Mucosa of rectum (tissue), 2 donors: ENCODE data around the gene PRICKLE2.

ENCODE experiments used
- H3K27ac ChIP-seq, 2 donors: one replicate each; pipeline ENCODE4 v1.7.0; 2013; ENCODE audit warnings: inconsistent platforms in 2 of 2, low read depth in 2 of 2, low read length in 2 of 2
- H3K27me3 ChIP-seq, 2 donors: one replicate each; pipeline ENCODE4 v1.7.0; 2013; ENCODE audit warnings: low read length in 2 of 2; ENCODE audit not compliant: control insufficient read depth in 2 of 2, insufficient read depth in 2 of 2
- H3K36me3 ChIP-seq, 2 donors: one replicate each; pipeline ENCODE4 v1.7.0; 2013; ENCODE audit warnings: low read length in 2 of 2; ENCODE audit not compliant: control insufficient read depth in 2 of 2, insufficient read depth in 2 of 2
- H3K4me1 ChIP-seq, 2 donors: one replicate each; pipeline ENCODE4 v1.7.0; 2013; ENCODE audit warnings: low read length in 2 of 2, mild to moderate bottlenecking in 1 of 2; ENCODE audit not compliant: control insufficient read depth in 2 of 2, insufficient read depth in 2 of 2
- H3K4me3 ChIP-seq, 2 donors: one replicate each; pipeline ENCODE4 v1.7.0; 2013; ENCODE audit warnings: low read length in 2 of 2
- H3K9ac ChIP-seq, 2 donors: one replicate each; pipeline ENCODE4 v1.7.0; 2013; ENCODE audit warnings: low read length in 2 of 2, low read depth in 1 of 2, mild to moderate bottlenecking in 1 of 2
- H3K9me3 ChIP-seq, 2 donors: one replicate each; pipeline ENCODE4 v1.7.0; 2013; ENCODE audit warnings: low read length in 2 of 2; ENCODE audit not compliant: control insufficient read depth in 2 of 2
- donor health status: healthy.
- donor health status: Normal muscosa, but diverticular disease.

The PRICKLE2 gene

DNA sequence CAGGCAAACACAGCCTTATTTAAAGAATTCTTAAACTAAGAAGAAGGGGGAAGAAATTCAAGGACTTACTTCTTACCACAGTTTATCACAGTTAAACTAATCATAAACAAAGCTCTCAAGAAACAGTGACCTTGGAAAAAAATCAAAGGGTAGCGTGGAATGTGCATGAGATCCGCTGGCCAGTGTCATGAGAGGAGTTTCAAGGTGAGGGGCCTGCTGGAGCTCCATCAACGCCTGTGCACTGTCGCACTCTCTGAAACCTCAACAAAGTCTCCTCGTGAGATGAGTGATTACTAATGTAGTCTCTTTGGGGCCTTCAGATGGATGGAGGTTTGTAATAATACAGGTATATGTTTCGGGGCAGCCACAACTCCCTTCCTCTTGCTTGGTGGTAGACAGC lies 28.4 kb upstream of the PRICKLE2 start:
- Histone ChIP-seq H3K9ac (no peak overlapping the region), H3K4me1 (no peaks in the 10 kb centered on the region), H3K27me3 (no peaks in the 10 kb centered on the region), H3K36me3 (no peaks in the 10 kb centered on the region), H3K9me3 (no peaks in the 10 kb centered on the region), H3K4me3 (no peak overlapping the region), H3K27ac (no peak overlapping the region)

DNA sequence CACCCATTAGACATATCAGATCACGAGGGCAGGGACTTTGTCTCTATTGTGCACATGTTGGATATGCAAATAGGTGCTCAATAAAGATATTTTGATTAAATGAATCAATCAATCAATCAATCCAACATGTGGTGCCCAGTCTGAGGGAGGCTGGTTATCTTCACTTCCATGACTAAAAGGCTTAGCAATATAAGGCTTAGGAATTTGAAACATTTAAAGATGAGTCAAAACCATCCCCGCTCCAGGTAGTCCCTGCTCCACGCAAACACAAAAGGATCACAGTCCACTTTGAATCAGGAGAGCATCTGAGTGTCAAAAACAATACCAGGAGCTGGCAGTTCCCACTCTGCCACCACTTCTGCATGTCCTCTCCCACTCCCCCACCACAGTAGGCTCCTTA lies 25.8 kb upstream of the PRICKLE2 start:
- no peaks in the 10 kb centered on the region for H3K4me1 ChIP-seq
- no peaks in the 10 kb centered on the region for H3K9me3 ChIP-seq
- no peak overlapping the region for H3K9ac ChIP-seq
- H3K36me3 ChIP-seq, result no peaks in the 10 kb centered on the region
- no peaks in the 10 kb centered on the region for H3K27me3 ChIP-seq
- no peak overlapping the region for H3K4me3 ChIP-seq
- H3K27ac ChIP-seq, result no peak overlapping the region

DNA sequence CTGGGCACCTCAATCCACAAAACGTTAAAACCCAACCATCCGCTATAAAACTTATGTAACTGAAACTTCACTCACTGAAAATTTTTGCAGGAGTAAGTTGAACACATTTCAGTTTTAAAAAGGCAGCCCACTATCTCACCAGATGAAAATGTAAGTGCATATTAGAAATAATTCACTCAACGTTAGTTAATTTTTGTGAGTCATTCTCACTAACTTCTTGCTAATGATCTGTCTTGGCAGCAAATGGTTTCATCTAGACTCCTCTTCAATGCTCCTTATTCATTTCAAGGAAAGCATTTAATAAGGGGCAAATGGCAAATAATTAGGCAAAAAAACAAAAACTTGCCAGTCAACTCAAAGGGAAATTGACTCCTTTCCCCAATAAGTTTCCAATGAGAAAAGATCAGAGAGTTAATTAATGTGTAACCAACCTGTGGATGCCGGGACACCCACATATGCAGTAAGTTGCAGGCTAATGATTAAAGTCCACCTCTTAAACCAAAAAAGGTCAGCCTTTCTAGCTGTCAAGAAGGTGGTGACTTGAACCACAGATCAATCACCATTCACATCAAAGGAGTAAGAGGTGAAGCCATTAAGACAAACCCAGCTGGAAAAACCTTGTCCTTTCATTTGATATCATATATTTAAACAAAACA lies 22.9 kb upstream of the PRICKLE2 start:
- Histone ChIP-seq H3K9me3 (no peaks in the 10 kb centered on the region), H3K27ac (no peak overlapping the region), H3K4me1 (no peaks in the 10 kb centered on the region), H3K4me3 (no peak overlapping the region), H3K36me3 (no peaks in the 10 kb centered on the region), H3K27me3 (no peaks in the 10 kb centered on the region), H3K9ac (no peak overlapping the region)

DNA sequence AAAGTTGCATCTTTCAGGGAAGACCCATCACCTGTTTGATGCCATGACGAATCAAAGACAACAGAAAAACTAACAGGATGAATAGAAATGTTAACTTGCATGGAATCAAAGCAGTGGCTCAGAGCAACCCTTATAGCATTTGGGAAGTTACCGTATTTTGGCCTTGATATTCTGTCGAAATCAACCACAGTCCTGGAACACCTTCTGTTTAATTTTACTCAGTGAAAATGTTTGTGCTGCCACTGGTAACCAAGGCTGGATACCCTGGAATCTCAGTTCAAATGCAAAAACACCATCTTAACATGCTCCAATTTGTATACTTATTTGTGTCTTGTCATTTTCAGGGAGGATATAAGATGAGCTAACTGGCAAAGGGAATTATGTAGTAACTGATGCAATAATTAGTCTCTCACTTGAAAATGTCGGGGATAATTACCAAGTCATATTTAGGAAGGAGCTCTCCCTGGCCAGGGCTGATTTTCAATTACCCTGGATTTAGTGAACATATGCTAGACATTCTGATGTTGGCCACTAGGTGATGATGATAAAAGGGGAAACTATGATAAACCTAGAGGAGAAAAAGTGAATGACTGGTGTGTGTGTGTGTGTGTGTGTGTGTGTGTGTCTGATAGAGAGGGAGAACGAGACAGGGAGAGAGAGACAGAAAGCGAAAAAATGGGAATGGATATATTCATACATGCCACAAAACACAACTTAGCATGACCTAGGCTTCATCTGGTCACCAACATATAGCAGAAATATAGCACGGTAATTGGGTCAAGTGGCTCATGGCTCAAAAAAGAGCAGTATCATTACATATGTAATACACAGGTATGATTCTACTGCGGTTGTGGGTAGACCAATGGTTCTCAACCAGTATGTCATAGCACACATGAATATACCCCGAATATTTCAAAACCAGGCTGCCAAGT lies 19.0 kb upstream of the PRICKLE2 start:
- no peak overlapping the region for H3K4me3 ChIP-seq
- no peaks in the 10 kb centered on the region for H3K27me3 ChIP-seq
- no peaks in the 10 kb centered on the region for H3K36me3 ChIP-seq
- H3K9ac ChIP-seq, result no peak overlapping the region
- H3K27ac ChIP-seq, result no peak overlapping the region
- no peaks in the 10 kb centered on the region for H3K9me3 ChIP-seq
- no peaks in the 10 kb centered on the region for H3K4me1 ChIP-seq

DNA sequence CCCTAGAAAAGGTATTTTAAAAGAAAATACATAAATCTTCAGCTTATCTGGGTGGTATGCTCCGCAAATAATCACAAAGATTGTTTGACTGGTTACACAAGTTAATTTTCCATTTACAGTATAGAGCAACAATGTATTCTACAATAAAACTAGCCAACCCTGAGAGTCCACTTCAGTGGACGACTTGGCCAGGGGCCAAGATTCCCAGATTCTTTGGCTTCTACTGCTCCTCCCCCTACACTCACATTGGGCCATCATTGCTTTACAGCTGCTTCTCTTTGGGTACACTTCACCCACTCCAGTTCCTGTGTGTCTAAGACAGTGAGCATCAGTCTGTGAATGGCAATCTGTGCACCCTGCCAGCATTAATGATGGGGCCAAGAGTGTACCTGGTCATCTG lies 17.2 kb upstream of the PRICKLE2 start:
- Histone ChIP-seq H3K4me3 (no peak overlapping the region), H3K27ac (no peak overlapping the region), H3K9ac (no peak overlapping the region)

DNA sequence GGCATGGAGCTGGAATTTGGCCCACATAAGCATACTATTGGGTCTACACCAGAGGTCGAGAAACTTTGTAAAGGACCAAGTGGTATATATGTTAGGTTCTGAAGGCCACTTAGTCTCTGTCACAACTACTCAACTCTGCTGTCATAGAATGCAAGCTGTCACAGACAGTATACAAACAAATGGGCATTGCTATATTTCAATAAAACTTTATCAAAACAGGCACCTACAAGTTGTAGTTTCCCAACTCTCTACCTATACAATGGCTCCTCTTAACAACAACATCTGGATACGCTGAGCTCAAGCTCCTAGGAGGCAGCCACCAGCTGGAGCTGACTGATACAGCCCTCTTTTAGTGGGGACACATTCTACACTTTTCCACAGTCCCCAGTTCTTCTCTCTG lies 15.7 kb upstream of the PRICKLE2 start:
- Histone ChIP-seq H3K36me3 (no peaks in the 10 kb centered on the region), H3K4me3 (no peak overlapping the region), H3K27ac (no peak overlapping the region), H3K27me3 (no peaks in the 10 kb centered on the region), H3K4me1 (no peaks in the 10 kb centered on the region), H3K9me3 (no peaks in the 10 kb centered on the region), H3K9ac (no peak overlapping the region)

More for the DNA sequence above, 17.2 kb upstream of the PRICKLE2 start:
- no peaks in the 10 kb centered on the region for H3K4me1 ChIP-seq
- no peaks in the 10 kb centered on the region for H3K9me3 ChIP-seq
- no peaks in the 10 kb centered on the region for H3K27me3 ChIP-seq
- H3K36me3 ChIP-seq, result no peaks in the 10 kb centered on the region

DNA sequence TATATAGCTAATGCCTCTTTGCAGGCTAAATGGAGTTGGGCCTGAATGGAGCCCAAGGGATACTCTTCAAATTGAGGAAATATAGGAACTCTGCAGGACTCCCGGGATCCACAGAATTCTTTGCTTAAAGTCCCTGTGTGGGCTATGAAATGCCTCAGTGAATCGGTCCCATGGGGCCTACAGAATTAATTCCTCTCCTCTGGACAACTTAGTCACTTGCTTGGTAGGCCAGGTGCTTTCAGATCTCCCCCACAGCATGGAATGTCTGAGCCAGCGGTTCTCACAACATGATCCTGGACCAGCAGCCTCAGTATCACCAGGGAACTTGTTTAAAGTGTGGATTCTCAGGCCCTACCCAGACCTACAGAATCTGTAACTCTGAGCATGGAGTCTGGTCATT lies 15.1 kb upstream of the PRICKLE2 start:
- Histone ChIP-seq H3K9ac (no peak overlapping the region), H3K27me3 (no peaks in the 10 kb centered on the region), H3K27ac (no peak overlapping the region), H3K4me3 (no peak overlapping the region), H3K4me1 (no peaks in the 10 kb centered on the region), H3K9me3 (no peaks in the 10 kb centered on the region), H3K36me3 (no peaks in the 10 kb centered on the region)

DNA sequence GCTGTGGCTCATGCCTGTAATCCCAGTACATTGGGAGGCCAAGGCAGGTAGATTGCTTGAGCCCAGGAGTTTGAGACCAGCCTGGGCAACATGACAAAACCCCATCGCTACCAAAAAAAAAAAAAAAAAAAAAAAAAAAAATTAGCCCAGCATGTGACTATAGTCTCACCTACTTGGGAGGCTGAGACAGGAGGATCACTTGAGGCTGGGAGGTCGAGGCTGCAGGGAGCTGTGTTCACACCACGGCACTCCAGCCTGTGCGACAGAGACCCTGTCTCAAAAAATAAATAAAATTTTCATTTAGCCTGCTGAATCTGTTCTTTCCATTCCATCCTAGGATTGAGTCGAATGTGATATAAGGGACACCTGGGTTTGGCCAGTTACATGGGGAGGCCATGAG lies 14.6 kb upstream of the PRICKLE2 start:
- Histone ChIP-seq H3K4me1 (no peaks in the 10 kb centered on the region), H3K27ac (no peak overlapping the region), H3K4me3 (no peak overlapping the region), H3K36me3 (no peaks in the 10 kb centered on the region), H3K9me3 (no peaks in the 10 kb centered on the region), H3K27me3 (no peaks in the 10 kb centered on the region), H3K9ac (no peak overlapping the region)

DNA sequence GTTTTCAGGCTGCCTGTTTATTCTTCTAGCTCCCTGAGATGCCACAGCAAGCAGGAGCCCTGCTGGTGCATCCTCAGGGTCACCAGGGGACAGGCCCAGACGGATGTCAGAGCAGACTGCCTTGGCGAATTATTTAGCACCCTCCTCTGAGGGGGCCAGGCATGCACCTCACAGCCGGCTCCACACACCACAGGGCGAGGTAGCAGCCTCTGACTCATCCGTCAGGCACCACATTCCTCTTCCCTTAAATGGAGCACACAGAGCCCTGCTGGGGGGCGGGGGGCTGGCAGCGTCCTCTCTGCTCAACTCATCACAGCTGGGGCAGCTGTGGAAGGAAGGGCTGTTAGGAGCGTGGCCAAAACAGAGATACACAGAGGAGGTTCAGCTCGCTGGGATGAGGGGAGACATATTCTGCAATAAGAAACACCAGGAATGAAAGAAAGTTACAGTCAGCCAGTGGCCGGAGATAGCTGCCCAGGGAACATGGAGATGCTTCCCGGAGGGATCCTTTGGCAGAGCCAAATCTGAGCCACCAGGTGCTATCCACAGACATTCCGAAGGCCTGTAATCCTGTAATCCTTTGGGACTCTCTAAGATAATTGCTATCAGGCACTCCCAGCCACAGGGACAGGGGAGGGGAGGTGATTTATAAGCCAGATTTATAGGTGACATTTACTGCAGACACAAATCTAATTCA lies 13.9 kb upstream of the PRICKLE2 start:
- H3K36me3 ChIP-seq, result no peaks in the 10 kb centered on the region
- H3K9ac ChIP-seq, result no peak overlapping the region
- H3K9me3 ChIP-seq, result no peaks in the 10 kb centered on the region
- peak overlapping the region; percentile 1 to 30 for H3K27ac ChIP-seq
- no peaks in the 10 kb centered on the region for H3K4me1 ChIP-seq
- no peaks in the 10 kb centered on the region for H3K27me3 ChIP-seq
- no peak overlapping the region for H3K4me3 ChIP-seq

DNA sequence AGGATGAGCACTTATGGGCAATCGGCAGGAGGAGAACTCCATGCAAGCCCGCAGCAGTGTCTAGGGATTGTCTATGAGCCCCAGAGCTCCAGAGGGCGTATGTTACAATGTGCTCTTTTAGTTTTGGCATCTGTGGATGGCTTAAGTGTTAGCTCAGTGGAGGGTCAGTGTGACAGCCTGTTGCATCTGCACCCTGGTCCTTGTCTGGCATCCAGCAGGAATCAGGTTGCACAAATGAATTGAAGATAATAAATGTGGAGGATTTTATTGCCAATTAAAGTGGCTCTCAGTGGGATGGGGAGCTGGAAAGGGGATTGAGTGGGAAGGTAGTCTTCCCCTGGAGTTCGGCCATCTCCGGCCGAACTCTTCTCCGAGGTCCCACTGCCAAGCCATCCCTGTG lies 11.8 kb upstream of the PRICKLE2 start:
- no peak overlapping the region for H3K27ac ChIP-seq
- no peaks in the 10 kb centered on the region for H3K27me3 ChIP-seq

More for the DNA sequence above, 11.8 kb upstream of the PRICKLE2 start:
- Histone ChIP-seq H3K9ac (no peak overlapping the region), H3K4me1 (no peaks in the 10 kb centered on the region), H3K36me3 (no peaks in the 10 kb centered on the region), H3K4me3 (no peak overlapping the region), H3K9me3 (no peaks in the 10 kb centered on the region)
